Thyroid gland (tissue), 4 donors: ENCODE results near the gene TMEM255B.

ENCODE experiments used
- POLR2A ChIP-seq, 2 donors: fragments of 450-650 bp; IDR thresholded peaks; one replicate each; pipeline ENCODE4 v1.6.1; 2017; ENCODE audit warnings: antibody characterized with exemption in 2 of 2, mild to moderate bottlenecking in 2 of 2, moderate library complexity in 1 of 2
- TF ChIP-seq, protein P1 (sequence below), 6 experiments: fragments of 200-600 bp in 3 of 6; fragments of 450-650 bp in 3 of 6; sonication (generic) in 3 of 6; IDR thresholded peaks; one replicate each; pipeline ENCODE4 v1.5.1; 2016 to 2019; ENCODE audit warnings: antibody characterized with exemption in 6 of 6, mild to moderate bottlenecking in 2 of 6, inconsistent platforms in 1 of 6, moderate library complexity in 1 of 6

DNA sequence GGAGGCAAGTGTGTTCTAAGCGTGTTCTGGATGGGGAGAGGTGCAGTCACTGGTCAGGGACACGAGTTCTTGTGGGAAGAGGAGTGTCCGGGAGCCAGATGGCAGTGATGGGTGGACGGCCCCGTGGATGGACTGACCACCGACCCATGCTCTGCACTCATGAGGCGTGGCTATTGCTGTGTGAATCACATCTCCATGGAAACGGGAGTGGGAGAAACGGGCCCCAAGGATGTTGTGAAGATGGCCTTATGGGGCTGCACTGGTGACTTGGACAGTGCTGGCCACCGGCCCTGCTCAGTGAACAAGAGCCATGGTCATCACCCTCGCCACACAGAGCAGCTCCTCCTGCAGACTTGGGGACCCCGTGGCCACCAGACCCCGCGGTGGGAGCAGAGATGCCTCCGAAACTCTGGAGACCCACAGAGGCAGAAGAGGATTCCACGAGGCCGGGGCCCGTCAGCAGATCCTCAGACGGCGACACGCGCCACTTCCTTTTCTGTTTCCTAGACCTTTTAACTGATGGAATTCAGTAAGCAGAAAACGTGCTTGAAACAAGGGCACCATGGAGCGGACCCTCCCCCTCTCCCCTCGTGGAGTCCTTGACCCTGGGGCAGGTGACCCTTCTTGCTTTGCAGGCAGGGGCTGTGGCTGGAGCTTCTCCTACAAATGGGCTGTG is 57.4 kb downstream of the TMEM255B start:
- TF ChIP-seq, protein P1, sequence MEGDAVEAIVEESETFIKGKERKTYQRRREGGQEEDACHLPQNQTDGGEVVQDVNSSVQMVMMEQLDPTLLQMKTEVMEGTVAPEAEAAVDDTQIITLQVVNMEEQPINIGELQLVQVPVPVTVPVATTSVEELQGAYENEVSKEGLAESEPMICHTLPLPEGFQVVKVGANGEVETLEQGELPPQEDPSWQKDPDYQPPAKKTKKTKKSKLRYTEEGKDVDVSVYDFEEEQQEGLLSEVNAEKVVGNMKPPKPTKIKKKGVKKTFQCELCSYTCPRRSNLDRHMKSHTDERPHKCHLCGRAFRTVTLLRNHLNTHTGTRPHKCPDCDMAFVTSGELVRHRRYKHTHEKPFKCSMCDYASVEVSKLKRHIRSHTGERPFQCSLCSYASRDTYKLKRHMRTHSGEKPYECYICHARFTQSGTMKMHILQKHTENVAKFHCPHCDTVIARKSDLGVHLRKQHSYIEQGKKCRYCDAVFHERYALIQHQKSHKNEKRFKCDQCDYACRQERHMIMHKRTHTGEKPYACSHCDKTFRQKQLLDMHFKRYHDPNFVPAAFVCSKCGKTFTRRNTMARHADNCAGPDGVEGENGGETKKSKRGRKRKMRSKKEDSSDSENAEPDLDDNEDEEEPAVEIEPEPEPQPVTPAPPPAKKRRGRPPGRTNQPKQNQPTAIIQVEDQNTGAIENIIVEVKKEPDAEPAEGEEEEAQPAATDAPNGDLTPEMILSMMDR (IDR thresholded peaks at IDR 0.05), result no peak
- no peak for TF ChIP-seq POLR2A (IDR thresholded peaks at IDR 0.05)
